ENCODE data around the gene BMPR1A.

DNA sequence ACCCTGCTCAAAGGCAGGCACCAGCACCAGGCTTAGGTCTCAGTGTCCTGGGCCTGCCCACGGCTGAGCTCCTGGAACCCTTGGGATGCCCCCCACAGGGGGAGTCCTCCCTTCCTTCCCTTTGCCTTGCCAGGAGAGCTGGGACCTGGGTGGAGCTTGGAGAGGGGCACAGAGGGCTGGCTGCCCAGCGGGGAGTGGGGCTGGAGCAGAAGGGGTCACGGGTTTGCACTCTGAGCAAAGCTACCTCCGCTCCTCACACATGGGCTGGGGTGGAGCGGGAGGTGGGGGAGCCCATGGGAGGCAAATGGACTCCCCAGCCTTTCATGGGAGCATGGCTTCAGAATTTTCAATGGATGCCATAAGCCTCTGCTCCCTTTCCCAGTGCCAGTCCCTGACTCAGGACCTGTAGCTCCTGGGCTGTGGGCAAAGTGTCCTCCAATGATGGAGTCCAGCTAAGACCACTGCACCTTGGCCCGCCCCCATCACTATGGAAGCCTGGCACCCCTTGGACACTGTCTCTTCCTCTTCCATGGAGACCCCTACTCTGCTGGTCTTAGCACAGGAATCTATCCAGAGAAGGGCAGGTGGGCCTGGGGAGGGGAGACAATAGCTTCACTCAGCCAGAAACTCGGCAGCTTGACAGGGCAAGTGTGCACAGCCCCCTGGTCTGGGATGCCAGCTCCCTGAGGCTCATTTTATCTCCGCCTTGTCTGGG, 48.2 kb upstream of the BMPR1A start:
- TF ChIP-seq, protein P1, sequence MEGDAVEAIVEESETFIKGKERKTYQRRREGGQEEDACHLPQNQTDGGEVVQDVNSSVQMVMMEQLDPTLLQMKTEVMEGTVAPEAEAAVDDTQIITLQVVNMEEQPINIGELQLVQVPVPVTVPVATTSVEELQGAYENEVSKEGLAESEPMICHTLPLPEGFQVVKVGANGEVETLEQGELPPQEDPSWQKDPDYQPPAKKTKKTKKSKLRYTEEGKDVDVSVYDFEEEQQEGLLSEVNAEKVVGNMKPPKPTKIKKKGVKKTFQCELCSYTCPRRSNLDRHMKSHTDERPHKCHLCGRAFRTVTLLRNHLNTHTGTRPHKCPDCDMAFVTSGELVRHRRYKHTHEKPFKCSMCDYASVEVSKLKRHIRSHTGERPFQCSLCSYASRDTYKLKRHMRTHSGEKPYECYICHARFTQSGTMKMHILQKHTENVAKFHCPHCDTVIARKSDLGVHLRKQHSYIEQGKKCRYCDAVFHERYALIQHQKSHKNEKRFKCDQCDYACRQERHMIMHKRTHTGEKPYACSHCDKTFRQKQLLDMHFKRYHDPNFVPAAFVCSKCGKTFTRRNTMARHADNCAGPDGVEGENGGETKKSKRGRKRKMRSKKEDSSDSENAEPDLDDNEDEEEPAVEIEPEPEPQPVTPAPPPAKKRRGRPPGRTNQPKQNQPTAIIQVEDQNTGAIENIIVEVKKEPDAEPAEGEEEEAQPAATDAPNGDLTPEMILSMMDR (IDR thresholded peaks at IDR 0.05; ENCODE audit: low read depth, low read length, missing input control) = no peak
- no peak for TF ChIP-seq RAD21 (IDR thresholded peaks at IDR 0.05)
- no peak for TF ChIP-seq SP1 (IDR thresholded peaks at IDR 0.05)
- TF ChIP-seq TAF1 (conservative IDR thresholded peaks at IDR 0.05) = no peak
